ENCODE measurements around the gene GOSR2. TPM values are rescaled to one million over a fixed set of nuclear protein-coding genes. Genes with fewer than 3 reads are reported as not detected.

Gene GOSR2
- total and polyA plus RNA-seq, 2 donors = 21.8 to 27.5 TPM

DNA sequence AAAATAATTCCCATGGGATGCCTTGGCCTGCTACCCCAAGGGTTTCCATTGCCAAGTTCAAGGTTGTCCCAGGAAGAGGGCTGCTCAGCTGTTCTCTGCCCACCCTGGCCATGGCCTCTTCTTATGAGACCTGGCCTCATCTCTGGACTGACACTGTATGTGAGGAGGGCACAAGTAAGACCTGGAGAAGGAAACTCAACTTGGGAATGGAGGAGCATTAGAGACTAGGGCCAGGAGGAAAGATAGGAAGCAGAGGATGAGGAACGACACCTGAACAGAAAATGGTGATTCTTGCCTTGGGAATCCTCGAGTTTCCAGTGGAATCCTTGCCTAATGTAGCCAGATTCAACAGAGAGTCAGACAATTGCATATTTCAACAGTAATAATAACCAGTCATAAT, 24.6 kb upstream of the GOSR2 start:
- no peaks in the 10 kb centered on the region for H3K36me3 ChIP-seq (ENCODE audit: control insufficient read depth in 2 of 2, insufficient read depth in 2 of 2, low read length in 1 of 2)
- H3K27ac ChIP-seq (ENCODE audit: low read depth in 1 of 2, low read length in 1 of 2) = no peak overlapping the region
- 82% methylated on average over 2 of the region's 2 CpGs for WGBS
- peaks cover 0 to 8% of the 10 kb centered on the region in 2 donors for H3K27me3 ChIP-seq (ENCODE audit: control insufficient read depth in 2 of 2, insufficient read depth in 1 of 2, low read length in 1 of 2)
- peaks cover 0 to 3% of the 10 kb centered on the region in 2 donors for H3K9me3 ChIP-seq (ENCODE audit: control insufficient read depth in 2 of 2, insufficient read depth in 1 of 2, low read length in 1 of 2)
- DNase-seq (ENCODE audit: low read depth in 6 of 9, low spot score in 9 of 9) = no peak
- no peaks in the 10 kb centered on the region for H3K4me1 ChIP-seq (ENCODE audit: control insufficient read depth in 2 of 2, insufficient read depth in 2 of 2, low read length in 2 of 2)
- H3K4me3 ChIP-seq (ENCODE audit: low read length in 2 of 2) = no peak overlapping the region

DNA sequence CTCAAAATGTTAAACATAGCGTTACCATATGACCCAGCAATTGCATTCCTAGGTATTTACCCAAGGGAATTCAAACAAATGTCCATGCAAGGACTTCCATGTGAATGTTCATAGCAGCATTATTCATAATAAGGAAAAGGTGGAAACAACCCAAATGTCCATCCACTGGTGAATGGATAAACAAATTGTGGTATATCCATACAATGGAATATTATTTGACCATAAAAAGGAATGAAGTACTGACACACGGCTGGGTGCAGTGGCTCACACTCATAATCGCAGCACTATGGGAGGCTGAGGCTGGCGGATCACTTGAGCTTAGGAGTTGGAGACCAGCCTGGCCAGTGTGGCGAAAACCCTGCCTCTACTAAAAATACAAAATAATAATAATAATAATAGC, 24.1 kb upstream of the GOSR2 start:
- H3K27me3 ChIP-seq (ENCODE audit: control insufficient read depth in 2 of 2, insufficient read depth in 1 of 2, low read length in 1 of 2) = peaks cover 0 to 8% of the 10 kb centered on the region in 2 donors
- no peak overlapping the region for H3K4me3 ChIP-seq (ENCODE audit: low read length in 2 of 2)
- no peak overlapping the region for H3K27ac ChIP-seq (ENCODE audit: low read depth in 1 of 2, low read length in 1 of 2)
- no peaks in the 10 kb centered on the region for H3K4me1 ChIP-seq (ENCODE audit: control insufficient read depth in 2 of 2, insufficient read depth in 2 of 2, low read length in 2 of 2)
- H3K9me3 ChIP-seq (ENCODE audit: control insufficient read depth in 2 of 2, insufficient read depth in 1 of 2, low read length in 1 of 2) = peaks cover 0 to 3% of the 10 kb centered on the region in 2 donors
- DNase-seq (ENCODE audit: low read depth in 6 of 9, low spot score in 9 of 9) = no peak
- 98% methylated on average over 5 of the region's 5 CpGs for WGBS
- H3K36me3 ChIP-seq (ENCODE audit: control insufficient read depth in 2 of 2, insufficient read depth in 2 of 2, low read length in 1 of 2) = no peaks in the 10 kb centered on the region

DNA sequence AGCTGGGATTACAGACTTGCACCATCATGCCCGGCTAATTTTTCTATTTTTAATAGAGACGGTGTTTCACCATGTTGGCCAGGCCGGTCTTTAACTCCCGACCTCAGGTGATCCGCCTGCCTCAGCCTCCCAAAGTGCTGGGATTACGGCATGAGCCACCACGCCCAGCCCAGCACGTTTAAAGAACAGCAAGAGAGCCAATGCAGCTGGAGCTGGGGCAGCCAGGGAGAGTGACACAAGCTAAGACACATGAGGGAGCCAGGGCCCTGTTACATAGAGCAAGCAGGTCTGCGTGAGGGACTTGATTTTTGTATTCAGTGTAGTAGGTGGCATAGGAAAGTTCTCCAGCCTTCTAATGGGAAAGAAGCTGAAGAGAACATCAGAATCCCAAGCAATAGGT, 21.7 kb upstream of the GOSR2 start:
- H3K4me1 ChIP-seq (ENCODE audit: control insufficient read depth in 2 of 2, insufficient read depth in 2 of 2, low read length in 2 of 2) = no peaks in the 10 kb centered on the region
- no peaks in the 10 kb centered on the region for H3K36me3 ChIP-seq (ENCODE audit: control insufficient read depth in 2 of 2, insufficient read depth in 2 of 2, low read length in 1 of 2)
- H3K27me3 ChIP-seq (ENCODE audit: control insufficient read depth in 2 of 2, insufficient read depth in 1 of 2, low read length in 1 of 2) = peaks cover 0 to 7% of the 10 kb centered on the region in 2 donors
- no peak overlapping the region for H3K4me3 ChIP-seq (ENCODE audit: low read length in 2 of 2)
- peaks cover 0 to 3% of the 10 kb centered on the region in 2 donors for H3K9me3 ChIP-seq (ENCODE audit: control insufficient read depth in 2 of 2, insufficient read depth in 1 of 2, low read length in 1 of 2)
- no peak for DNase-seq (ENCODE audit: low read depth in 6 of 9, low spot score in 9 of 9)
- WGBS = 90% methylated on average over 9 of the region's 9 CpGs
- H3K27ac ChIP-seq (ENCODE audit: low read depth in 1 of 2, low read length in 1 of 2) = no peak overlapping the region

DNA sequence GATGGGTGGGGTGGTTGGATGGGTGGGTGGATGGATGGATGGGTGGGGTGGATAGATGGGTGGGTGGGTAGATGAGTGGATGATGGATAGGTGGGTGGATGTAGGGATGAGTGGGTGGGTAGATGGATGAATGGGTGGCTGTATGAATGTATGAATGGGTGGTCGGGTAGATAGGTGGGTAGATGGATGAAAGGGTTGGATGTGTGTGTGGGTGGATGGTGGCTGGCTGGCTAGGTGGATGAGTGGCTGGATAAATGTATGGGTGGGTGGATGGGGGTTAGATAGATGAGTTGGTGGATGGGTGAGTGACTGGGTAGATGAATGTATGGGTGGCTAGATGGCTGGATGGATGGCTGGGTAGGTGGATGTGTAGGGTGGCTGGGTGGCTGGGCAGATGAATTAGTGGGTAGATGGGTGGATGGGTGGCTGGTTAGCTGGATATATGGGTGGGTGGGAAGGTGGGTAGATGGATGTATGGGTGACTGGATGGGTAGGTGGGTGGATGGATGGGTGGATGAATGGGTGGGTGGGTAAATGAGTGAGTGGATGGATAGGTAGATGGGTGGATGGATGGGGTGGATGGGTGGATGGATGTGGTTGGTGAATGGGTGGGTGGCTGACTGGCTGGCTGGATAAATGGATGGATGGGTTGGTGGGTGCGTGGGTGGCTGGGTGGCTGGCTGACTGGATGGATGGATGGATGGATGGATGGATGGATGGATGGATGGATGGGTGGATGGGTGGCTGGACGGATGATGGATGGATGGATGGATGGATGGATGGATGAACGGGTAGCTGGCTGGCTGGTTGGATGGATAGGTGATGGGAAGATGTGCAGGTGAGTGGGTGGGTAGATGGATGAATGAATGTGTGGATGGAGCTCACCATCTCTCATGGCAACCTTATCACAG, 18.9 kb upstream of the GOSR2 start:
- Histone ChIP-seq H3K4me1 (ENCODE audit: control insufficient read depth in 2 of 2, insufficient read depth in 2 of 2, low read length in 2 of 2) (no peaks in the 10 kb centered on the region), H3K27me3 (ENCODE audit: control insufficient read depth in 2 of 2, insufficient read depth in 1 of 2, low read length in 1 of 2) (peaks cover 0 to 7% of the 10 kb centered on the region in 2 donors), H3K27ac (ENCODE audit: low read depth in 1 of 2, low read length in 1 of 2) (no peak overlapping the region), H3K4me3 (ENCODE audit: low read length in 2 of 2) (no peak overlapping the region), H3K9me3 (ENCODE audit: control insufficient read depth in 2 of 2, insufficient read depth in 1 of 2, low read length in 1 of 2) (peaks cover 0 to 1% of the 10 kb centered on the region in 2 donors), H3K36me3 (ENCODE audit: control insufficient read depth in 2 of 2, insufficient read depth in 2 of 2, low read length in 1 of 2) (no peaks in the 10 kb centered on the region)
- 94% methylated on average over 4 of the region's 4 CpGs for WGBS
- DNase-seq (ENCODE audit: low read depth in 6 of 9, low spot score in 9 of 9) = no peak

DNA sequence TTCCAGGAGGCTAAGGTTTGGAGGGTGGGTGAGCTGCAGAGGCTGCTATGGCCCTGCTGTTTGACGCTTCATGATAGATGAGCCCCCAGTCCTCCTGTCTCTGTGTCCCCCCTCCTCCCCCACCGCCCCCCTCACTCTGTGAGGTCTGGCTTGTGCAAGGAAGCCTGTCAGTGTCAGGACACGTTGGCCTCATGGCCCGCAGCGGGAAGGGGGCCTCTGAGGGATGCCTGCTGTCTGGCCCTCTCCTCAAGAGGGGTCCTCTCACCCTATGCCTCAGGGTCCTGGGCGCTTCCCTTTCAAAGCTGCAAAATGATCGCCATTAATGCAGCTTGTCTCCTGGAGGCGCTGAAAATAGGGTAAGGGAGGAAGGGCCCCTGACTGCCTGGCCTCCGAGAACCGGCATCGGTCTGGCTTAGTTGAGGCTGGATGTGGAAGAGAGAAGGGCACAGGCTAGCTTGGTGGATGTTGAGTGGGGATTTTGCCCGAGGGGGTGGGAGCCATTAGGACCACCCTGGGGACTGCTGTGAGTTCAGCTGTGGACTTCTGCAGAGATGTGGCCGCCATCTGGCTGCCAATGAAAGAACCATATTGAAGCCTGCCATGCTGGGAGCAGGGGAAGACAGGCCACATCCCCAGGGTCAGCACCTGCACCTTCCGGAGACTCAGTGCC, 14.8 kb upstream of the GOSR2 start:
- DNase-seq (ENCODE audit: low read depth in 6 of 9, low spot score in 9 of 9) = no peak
- H3K9me3 ChIP-seq (ENCODE audit: control insufficient read depth in 2 of 2, insufficient read depth in 1 of 2, low read length in 1 of 2) = no peaks in the 10 kb centered on the region
- peaks cover 0 to 7% of the 10 kb centered on the region in 2 donors for H3K27me3 ChIP-seq (ENCODE audit: control insufficient read depth in 2 of 2, insufficient read depth in 1 of 2, low read length in 1 of 2)
- H3K36me3 ChIP-seq (ENCODE audit: control insufficient read depth in 2 of 2, insufficient read depth in 2 of 2, low read length in 1 of 2) = no peaks in the 10 kb centered on the region
- WGBS = 86% methylated on average over 14 of the region's 14 CpGs
- no peak overlapping the region for H3K4me3 ChIP-seq (ENCODE audit: low read length in 2 of 2)
- H3K4me1 ChIP-seq (ENCODE audit: control insufficient read depth in 2 of 2, insufficient read depth in 2 of 2, low read length in 2 of 2) = no peaks in the 10 kb centered on the region
- no peak overlapping the region for H3K27ac ChIP-seq (ENCODE audit: low read depth in 1 of 2, low read length in 1 of 2)

DNA sequence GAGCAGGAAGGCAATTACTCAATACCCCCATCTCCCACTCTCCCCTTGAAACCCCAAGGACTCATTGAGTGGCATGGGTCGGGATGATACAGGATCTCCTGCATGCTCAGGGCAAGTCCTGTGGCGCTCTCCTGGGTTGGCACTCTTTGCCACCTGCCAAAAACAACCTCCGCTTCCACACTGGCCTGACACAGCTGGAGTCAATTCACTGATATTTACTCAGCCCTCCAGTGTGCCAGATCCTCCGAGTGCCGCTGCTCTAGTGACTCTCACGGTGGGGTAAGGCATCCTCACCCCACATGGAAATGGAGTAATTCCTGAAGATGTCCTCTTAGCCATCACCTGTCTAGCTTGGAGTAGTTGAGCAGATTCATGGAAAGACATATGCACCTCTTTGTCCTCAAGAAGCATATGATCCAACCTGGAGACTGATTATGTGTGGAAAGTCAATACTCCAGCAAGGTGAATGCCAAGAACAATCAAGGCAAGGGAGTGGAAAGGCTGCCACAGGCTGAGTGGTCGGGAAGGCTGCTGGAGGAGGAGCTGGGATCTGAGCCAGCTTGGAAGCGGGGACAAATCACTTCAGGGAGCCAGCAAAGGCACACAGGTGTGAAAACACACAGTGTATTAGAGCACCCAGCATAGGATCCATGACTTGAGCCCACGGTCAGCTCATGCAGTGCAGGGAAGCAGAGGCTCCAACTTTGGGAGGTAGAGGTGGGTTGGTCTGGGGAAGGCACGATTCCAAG, 12.6 kb upstream of the GOSR2 start:
- DNase-seq (ENCODE audit: low read depth in 6 of 9, low spot score in 9 of 9) = no peak

DNA sequence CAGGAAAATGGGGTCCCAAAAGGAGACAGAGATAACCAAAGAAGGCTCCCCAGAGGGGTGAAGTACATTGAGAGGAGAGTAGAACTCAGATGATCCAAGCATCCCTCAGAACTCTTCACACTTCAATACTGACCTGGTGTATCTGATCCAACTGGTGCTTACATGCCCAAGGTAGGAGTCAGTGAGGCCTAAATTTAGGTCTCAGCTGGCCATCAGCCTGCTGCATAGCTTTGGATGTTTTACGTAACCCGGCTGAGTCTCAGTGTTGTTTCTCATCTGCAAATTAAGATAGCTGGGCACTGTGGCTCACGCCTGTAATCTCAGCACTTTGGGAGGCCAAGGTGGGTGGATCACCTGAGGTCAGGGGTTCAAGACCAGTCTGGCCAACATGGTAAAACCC, 11.6 kb upstream of the GOSR2 start:
- no peaks in the 10 kb centered on the region for H3K27me3 ChIP-seq (ENCODE audit: control insufficient read depth in 2 of 2, insufficient read depth in 1 of 2, low read length in 1 of 2)
- no peaks in the 10 kb centered on the region for H3K4me1 ChIP-seq (ENCODE audit: control insufficient read depth in 2 of 2, insufficient read depth in 2 of 2, low read length in 2 of 2)
- WGBS = 98% methylated on average over 3 of the region's 3 CpGs
- no peak overlapping the region for H3K4me3 ChIP-seq (ENCODE audit: low read length in 2 of 2)
- no peaks in the 10 kb centered on the region for H3K36me3 ChIP-seq (ENCODE audit: control insufficient read depth in 2 of 2, insufficient read depth in 2 of 2, low read length in 1 of 2)
- H3K9me3 ChIP-seq (ENCODE audit: control insufficient read depth in 2 of 2, insufficient read depth in 1 of 2, low read length in 1 of 2) = no peaks in the 10 kb centered on the region
- DNase-seq (ENCODE audit: low read depth in 6 of 9, low spot score in 9 of 9) = no peak
- no peak overlapping the region for H3K27ac ChIP-seq (ENCODE audit: low read depth in 1 of 2, low read length in 1 of 2)

More for the DNA sequence above, 12.6 kb upstream of the GOSR2 start:
- H3K27ac ChIP-seq (ENCODE audit: low read depth in 1 of 2, low read length in 1 of 2) = no peak overlapping the region
- no peak overlapping the region for H3K4me3 ChIP-seq (ENCODE audit: low read length in 2 of 2)
- no peaks in the 10 kb centered on the region for H3K36me3 ChIP-seq (ENCODE audit: control insufficient read depth in 2 of 2, insufficient read depth in 2 of 2, low read length in 1 of 2)
- 92% methylated on average over 10 of the region's 10 CpGs for WGBS
- peaks cover 0 to 7% of the 10 kb centered on the region in 2 donors for H3K27me3 ChIP-seq (ENCODE audit: control insufficient read depth in 2 of 2, insufficient read depth in 1 of 2, low read length in 1 of 2)
- no peaks in the 10 kb centered on the region for H3K9me3 ChIP-seq (ENCODE audit: control insufficient read depth in 2 of 2, insufficient read depth in 1 of 2, low read length in 1 of 2)
- no peaks in the 10 kb centered on the region for H3K4me1 ChIP-seq (ENCODE audit: control insufficient read depth in 2 of 2, insufficient read depth in 2 of 2, low read length in 2 of 2)

DNA sequence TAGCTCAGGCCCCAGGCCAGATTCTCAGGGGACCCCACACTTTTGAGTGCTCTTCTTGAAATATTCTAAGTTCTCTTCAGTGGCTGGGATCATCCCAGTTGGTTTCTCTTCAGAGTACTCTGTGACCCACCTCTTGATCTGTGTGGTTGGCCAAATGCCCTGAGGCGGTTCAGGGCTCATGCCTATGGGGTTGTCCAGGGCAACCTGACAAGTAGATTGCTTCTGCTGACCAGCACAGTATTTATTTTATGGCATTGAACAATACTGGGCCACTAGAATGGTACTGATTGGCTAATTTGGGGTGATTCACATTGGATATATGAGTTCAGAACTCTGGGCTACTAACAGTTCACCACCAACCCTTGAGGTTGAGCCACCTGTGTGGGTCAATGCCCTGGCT, 7.4 kb upstream of the GOSR2 start:
- Histone ChIP-seq H3K27ac (ENCODE audit: low read depth in 1 of 2, low read length in 1 of 2) (no peak overlapping the region), H3K9me3 (ENCODE audit: control insufficient read depth in 2 of 2, insufficient read depth in 1 of 2, low read length in 1 of 2) (no peaks in the 10 kb centered on the region), H3K27me3 (ENCODE audit: control insufficient read depth in 2 of 2, insufficient read depth in 1 of 2, low read length in 1 of 2) (no peaks in the 10 kb centered on the region), H3K36me3 (ENCODE audit: control insufficient read depth in 2 of 2, insufficient read depth in 2 of 2, low read length in 1 of 2) (no peaks in the 10 kb centered on the region), H3K4me1 (ENCODE audit: control insufficient read depth in 2 of 2, insufficient read depth in 2 of 2, low read length in 2 of 2) (no peaks in the 10 kb centered on the region), H3K4me3 (ENCODE audit: low read length in 2 of 2) (no peak overlapping the region)
- no peak for DNase-seq (ENCODE audit: low read depth in 6 of 9, low spot score in 9 of 9)
- 41% methylated on average over 1 of the region's 1 CpG for WGBS

DNA sequence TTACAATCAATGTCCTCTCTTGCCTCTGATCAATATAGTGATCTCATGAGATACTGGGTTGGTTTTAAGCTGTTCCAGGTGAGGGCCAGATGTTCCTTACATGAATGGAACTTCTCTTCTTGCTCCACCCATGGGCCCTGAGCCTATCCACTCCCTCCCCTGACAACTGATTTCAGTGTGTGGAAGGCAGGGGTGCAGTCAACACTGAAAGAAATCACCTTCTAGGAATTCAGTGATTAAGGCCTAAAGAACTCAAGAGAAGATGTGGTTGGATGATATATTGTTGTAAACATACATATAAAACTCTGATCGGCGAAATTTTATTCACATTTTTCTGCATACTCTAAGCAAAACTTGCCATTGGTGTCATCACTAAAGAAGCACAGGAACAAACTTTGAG, 6.7 kb upstream of the GOSR2 start:
- WGBS = 95% methylated on average over 2 of the region's 2 CpGs

More for the DNA sequence above, 6.7 kb upstream of the GOSR2 start:
- Histone ChIP-seq H3K27me3 (ENCODE audit: control insufficient read depth in 2 of 2, insufficient read depth in 1 of 2, low read length in 1 of 2) (no peaks in the 10 kb centered on the region), H3K27ac (ENCODE audit: low read depth in 1 of 2, low read length in 1 of 2) (no peak overlapping the region), H3K4me3 (ENCODE audit: low read length in 2 of 2) (no peak overlapping the region), H3K4me1 (ENCODE audit: control insufficient read depth in 2 of 2, insufficient read depth in 2 of 2, low read length in 2 of 2) (no peaks in the 10 kb centered on the region), H3K36me3 (ENCODE audit: control insufficient read depth in 2 of 2, insufficient read depth in 2 of 2, low read length in 1 of 2) (no peaks in the 10 kb centered on the region), H3K9me3 (ENCODE audit: control insufficient read depth in 2 of 2, insufficient read depth in 1 of 2, low read length in 1 of 2) (no peaks in the 10 kb centered on the region)
- DNase-seq (ENCODE audit: low read depth in 6 of 9, low spot score in 9 of 9) = no peak
